NCI-H345 treated with DMSO at 0.1 percent for 48 hours (cell line): ENCODE results near the gene PLA2G4D.
A peak's percentile ranks its signal among the peaks of the same experiment; 100 is the strongest.

Experiments used
- DNase-seq: peaks from one replicate; lab custom pipeline; 2025; ENCODE audit not compliant: unreplicated experiment; lab: John Stamatoyannopoulos, UW

PLA2G4D gene

DNA sequence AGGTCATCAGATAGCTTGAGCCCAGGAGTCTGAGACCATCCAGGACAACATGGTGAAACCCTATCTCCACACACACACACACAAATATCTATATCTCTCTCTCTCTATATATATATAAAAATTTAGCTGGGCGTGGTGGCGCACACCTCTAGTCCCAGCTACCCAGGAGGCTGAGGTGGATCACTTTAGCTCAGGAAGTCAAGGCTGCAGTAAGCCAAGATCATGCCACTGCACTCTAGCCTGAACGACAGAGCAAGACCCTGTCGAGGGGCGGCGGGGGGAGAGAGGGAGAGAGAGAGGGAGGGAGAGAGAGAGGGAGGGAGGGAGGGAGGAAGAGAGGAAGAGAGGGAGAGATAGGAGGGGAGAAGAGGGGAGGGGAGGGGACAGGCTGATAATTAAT, 34.1 kb upstream of the PLA2G4D start:
- no peak for DNase-seq

DNA sequence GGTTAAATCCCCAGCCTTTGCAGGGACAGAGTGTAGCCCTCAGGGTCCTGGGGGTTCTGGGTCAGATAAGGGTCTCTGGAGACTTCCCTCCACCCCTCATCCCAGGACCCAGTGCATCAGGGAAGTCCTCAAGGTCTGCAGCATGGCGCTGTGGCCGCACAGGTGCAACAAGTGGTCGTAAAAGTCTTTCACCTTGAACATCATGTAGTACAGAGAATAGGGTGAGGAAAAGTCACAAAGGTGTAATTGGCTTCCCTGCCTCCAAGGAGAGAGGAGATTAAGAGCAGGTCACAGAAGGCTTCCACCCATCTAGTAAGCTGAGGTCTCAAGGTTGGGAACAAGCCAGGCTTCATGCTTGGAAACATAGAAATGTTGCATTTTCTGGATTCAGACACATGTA, 29.2 kb upstream of the PLA2G4D start:
- no peak for DNase-seq

DNA sequence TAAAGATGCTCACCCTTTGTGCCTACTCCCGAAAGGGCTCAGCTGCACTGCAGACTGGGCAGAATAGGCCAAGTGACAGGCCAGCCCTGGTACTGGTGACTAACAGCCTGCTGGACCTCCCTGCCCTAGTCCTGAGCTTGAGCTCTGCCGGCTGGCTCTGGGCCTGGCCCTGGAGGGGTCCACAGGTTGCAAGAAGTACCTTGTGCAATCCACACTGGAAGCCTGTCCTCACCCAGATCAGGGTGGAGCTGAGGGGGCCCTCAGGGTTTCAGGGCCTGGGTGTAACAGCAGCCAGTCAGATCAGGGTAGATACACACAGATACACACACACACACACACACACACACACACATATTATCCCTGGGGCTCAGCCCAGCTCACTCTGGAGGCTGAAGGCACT, 27.3 kb upstream of the PLA2G4D start:
- DNase-seq: no peak

DNA sequence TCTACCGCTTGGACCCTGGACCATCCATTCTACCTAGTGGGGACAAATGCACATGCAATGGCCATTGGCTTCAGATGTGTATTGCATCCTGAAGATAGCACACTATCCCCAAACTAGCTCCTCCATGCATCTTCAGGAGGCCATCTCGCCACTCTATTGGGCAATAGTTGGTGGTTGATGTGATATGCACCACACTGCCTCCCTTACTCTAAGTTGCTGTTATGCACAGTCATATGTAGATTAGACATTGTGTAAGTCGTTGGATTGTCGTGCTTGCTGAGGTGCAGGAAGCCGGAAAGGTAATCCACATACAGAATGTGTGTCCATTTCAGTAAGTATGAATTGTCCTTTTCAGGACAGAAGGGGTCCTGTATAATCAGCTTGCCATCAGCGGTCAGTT, 26.7 kb upstream of the PLA2G4D start:
- DNase-seq: no peak

DNA sequence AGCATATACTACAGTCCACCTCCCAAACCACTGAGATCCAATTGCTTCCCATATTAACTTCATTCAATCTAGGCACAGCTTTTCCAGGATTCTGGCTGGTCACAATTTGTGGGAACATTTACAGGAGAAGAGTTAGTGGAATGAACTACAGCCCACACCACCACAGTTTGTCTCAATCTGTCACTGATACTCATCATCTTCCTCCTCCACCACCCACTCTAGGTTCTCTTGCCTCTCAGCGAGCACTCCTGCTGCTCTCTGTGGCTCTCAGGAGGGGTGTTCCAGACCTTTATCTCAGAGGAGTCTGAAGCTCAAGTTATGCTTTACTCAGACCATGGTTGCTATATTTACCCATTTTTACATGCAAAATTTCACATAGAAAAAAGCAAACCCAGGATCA, 25.9 kb upstream of the PLA2G4D start:
- DNase-seq: no peak

DNA sequence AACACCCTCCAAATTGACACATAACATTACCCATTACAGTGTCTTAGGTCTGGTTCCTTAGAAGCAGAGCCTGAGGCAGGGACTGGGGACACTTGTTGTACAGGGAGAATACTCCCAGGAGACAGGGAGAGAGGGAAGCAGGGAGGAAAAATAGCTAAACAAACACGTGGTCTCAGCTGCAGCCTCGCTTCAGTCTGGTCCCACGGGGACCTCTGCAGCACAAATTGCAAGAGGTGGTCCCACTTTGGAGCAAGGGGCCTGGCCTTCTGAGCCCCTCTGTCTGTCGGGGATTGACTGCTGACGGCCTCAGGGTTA, 25.0 kb upstream of the PLA2G4D start:
- DNase-seq: no peak

DNA sequence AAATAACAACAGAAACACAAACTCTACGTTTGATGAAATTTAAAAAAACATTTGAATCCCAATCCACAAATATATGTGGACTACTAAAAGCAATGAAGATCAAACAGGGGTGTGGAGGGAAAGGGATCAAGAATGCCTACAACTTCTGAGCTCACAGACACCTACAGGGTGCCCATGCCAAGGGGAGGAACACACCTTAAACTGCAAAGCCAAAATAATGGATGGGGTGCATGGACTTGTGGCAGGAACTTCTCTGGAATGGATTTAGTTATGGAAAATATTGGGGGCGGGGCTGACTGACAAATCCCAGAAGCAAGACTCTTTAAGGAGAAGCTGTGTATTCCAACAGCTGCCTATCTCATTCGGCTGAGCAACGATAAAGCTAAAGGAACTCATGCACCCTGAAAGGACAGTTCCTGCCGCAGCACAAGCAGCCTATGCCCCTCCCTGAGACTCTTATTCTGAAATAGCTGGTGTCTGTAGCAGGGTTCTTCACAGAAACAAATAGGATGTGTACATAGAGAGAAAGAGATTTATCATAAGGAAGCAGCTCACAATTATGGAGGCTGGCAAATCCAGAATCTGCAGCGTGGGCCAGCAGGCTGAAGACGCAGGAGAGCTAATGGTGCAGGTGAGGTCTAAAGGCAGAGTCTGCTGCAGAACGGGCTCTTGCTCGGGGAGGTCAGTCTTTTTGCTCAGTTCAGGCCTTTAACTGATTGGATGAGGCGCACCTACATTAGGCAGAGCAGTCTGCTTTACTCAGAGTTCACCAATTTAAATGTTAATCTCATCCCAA, 24.5 kb upstream of the PLA2G4D start:
- DNase-seq: peak; percentile 20

DNA sequence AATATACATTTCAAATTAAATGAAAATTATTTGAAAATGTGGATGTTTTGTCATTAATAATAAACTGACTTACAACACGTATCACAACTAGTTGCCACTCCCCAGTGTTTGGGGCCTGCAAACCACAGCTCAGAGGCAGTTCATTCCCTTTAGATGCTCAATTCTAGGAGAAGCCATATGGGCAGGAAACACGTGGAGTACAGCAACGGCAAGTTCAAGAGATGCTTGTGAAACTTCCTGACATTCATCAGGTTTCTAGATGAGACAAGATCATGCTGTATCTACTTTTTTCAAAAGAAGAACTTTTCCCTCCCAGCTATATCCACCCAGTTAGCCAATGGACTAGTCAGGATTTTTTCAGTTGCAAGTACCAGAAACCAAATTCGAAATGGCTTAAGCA, 17.6 kb upstream of the PLA2G4D start:
- no peak for DNase-seq

DNA sequence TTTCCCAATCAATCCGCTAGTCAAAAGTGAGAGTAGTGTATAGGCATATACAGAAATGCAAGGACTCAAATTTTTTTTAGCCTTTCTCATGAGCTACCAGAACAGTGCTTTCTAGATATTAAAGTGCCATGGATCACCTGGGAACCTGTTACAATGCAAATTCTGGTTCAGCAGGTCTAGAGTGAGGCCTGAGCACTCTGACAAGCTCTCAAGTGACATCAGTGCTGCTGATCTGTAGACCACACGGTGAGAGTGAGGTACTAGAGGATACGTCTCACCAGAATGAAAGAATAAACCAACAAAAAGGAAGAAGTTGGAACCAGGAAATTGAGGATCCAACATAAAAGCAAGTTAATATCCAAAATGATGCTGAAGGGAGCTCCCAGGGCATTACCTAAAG, 16.0 kb upstream of the PLA2G4D start:
- no peak for DNase-seq

DNA sequence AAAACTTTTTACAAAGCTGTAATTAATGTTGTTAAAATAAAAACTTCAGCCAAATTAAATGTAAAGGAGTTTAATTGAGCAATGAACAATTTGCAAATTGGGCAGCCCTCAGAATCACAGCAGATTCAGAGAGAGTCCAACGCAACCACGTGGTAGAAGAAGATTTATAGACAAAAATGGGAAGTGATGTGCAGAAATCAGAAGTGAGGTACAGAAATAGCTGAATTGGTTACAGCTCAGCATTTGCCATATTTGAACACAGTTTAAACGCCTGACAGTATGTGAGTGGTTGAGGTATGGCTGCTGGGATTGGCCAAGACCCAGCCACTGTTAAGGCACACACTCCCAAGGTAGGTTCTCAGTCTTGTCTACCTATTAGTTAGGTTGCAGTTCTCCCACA, 14.4 kb upstream of the PLA2G4D start:
- DNase-seq: no peak

DNA sequence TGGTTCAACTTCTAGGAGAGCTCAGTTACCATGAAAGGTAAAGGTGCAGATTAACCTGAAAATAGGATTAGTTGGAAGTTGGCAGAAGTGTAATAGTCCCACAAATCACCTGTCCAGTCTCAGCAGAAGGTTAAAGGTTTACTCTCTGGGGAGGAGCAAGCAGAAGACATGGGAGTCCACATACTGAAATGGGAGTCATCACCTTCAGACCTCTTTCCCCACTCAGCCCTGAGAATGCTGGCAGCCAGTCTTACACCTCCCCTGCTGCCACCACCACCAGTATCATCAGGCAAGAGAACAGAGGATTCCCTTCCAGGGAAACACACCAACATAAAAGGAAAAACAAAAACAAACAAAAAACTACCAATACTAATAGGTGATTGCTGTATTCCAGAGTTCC, 13.8 kb upstream of the PLA2G4D start:
- no peak for DNase-seq

DNA sequence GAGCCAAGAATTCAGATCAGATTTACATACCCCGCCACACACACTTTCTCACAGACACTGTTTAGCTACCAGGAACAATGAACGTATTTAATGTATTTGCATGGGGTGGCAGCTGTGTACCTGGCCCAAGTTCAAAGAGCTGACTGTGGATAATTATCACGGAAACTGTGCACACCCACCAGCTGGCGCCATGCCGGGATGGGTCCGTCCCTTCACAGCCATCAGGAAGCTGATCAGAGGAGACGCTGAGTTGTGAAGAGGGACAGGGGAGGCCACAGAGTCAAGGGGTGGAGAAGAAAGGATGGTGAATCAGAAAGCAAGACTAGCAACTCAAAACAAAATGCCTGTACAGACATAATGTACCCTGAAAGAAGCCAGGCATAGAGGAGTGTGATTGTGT, 13.1 kb upstream of the PLA2G4D start:
- peak; percentile 21 for DNase-seq

DNA sequence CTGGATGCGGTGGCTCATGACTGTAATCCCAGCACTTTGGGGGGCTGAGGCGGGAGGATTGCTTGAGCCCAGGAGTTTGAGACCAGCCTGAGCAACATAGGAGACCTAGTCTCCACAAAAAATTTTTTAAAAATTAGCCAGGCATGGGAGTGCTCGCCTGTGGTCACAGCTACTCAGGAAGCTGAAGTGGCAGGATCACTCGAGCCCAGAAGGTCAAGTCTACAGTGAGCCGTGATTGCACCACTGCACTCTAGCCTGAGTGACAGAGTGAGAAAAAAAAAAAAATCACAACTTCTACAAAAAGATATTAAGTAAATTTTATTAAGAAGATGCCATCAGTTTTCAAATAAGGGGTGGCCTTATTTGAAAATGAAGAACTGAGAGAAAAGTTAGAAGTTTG, 11.9 kb upstream of the PLA2G4D start:
- no peak for DNase-seq

DNA sequence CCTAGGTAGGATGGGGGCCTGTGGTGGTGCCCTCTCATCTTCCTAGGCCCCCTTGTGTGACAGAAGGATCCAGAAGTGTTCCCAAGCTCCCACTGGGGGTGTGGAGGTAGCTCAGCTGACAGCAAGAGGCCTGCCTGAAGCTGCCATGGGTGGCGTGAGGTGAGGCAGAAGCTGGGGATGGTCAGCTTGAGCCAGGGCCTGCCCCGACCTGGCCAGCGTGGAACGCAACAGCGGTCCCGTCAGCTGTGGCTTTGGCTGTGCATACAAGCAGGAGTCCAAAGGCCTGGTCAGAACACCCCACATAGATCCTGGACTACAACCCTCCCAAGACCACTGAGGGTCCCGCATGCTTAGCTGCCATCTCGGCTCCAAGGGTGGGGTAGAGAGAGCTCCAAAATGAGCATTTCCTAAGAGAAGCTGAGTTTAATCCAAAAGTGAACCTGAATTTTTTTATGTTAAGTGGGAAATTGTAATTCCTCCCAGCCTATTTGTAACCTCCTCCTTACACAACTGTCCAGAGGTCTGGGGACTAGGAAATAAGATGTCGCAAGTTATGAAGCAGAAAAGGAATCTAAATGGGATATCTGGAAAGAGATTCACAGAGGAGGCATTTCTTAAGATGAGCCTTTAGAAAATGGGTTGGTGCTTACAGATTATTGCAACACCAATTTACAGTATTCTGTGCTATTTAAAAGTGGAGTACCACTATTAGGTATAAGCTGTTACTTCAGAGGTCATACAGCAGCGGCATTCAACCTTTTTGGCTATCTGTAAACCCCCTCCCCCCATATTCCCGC, 9.9 kb upstream of the PLA2G4D start:
- DNase-seq: no peak

DNA sequence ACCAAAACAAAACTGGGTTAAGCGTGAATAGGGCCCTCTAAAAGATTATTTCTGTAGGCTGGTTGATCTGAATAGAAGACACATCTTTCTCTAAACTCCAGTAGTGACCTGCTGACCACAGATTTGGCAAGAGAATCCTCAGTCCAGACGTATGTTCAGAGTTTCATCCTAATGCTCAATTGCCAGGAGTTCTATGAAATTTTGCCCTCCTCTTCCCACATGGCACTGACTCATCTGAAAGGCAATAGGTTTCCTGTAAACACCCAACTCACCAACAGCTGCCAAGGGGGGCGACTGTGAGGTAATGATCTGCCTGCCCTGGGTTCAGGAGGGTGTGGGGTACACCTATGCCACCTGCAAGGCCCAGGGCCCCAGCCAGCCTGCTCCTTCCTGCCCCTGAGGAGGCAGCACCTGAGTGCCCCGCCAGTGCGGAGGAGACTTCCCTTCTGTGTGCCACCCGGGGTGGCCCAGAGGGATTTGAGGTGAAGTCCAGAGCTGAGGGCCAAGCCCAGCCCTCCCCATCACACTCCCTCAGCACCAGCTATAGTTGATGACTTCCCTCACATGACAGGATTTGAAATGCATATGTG, 8.4 kb upstream of the PLA2G4D start:
- no peak for DNase-seq

DNA sequence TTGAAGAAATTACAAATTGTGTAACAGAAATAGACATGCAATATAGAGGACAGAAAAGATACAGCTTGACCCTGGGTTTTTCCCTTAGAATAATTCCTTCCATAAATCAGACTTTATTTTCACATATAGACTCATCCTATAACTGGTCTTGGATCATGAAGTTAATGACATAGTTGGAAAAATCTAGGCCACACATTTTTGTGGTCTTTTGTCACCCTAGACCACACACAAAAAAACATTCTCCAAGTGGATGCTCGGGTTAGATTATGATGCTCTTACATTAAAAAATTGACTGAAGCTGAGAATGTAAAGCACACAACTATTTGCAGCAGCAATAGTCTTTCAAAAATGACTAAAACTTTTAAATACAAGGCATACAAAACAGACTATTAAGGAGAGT, 7.5 kb upstream of the PLA2G4D start:
- no peak for DNase-seq

DNA sequence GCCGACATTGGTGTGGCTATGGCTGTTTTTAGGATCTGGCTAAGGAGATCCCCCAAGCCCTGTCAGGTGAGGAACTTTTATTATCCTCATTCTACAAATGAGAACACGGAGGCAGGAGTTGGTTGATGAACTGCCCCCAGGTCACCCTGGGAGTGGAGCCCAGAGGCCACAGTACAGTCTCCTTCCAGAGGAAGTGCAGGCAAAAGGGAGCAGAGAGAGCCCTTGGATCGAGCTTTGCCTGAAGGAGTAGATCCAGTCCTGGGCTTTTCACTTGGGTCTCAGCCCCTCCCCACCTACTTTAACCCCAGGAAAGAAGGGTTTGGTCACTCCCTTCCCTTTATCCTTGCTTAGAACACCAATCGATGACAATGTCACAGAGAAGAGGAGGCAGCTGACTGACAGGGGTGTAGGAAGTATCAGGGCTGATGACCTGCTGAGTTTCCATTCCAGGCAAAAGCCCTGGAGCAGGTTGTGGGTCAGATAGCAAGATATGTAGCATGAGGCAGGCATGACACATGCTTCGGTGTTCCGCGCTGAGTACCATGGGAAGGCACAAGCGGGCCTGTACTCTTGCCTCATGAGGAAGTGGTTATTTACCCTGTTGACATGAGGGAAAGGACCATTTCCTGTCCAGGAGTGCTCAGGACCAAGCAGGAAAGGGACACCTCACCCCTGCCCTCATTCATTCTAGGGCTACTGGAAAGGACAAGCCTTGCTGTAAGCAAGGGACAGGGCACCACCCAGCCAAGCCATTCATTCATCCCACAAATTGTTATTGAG, 5.8 kb upstream of the PLA2G4D start:
- no peak for DNase-seq

DNA sequence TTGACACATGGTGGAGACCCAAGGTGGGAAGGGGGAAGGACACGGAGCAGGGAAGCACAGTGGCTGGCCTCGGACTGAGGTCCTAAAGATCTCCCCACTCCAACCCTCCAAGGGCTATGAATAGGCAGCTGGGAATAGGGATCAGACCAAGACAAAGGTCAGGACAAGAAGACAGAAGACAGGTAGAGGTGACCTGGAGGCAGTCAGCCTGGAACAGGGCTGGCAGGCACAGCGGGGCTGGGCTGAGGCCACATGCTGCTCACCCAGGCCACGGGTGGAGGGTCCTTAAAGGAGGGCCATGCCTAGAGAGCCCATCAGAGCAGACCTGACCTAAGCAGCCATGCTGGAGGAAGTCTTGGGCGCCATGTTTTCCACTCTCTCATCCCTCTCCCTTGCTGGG, 2.7 kb upstream of the PLA2G4D start:
- DNase-seq: no peak

DNA sequence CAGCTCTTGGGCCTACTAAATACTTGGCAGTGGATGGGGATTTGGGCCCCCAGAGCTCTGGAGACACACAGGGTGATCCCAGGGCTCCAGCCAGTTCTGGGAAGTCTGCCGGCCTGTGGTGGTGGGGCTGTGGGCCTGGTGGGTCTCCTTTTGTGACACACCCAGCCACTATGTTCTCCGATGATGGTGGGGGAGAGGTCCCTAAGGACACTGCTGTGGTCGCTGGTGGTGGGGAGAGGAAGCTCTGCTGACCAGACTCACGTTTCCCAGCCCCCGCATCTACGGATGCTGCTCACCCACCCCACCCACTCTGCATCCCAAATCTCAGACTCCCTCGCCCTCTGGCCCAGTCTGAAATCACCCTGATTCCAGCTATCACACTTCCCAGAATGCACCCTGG, 396 bp downstream of the PLA2G4D start:
- no peak for DNase-seq

DNA sequence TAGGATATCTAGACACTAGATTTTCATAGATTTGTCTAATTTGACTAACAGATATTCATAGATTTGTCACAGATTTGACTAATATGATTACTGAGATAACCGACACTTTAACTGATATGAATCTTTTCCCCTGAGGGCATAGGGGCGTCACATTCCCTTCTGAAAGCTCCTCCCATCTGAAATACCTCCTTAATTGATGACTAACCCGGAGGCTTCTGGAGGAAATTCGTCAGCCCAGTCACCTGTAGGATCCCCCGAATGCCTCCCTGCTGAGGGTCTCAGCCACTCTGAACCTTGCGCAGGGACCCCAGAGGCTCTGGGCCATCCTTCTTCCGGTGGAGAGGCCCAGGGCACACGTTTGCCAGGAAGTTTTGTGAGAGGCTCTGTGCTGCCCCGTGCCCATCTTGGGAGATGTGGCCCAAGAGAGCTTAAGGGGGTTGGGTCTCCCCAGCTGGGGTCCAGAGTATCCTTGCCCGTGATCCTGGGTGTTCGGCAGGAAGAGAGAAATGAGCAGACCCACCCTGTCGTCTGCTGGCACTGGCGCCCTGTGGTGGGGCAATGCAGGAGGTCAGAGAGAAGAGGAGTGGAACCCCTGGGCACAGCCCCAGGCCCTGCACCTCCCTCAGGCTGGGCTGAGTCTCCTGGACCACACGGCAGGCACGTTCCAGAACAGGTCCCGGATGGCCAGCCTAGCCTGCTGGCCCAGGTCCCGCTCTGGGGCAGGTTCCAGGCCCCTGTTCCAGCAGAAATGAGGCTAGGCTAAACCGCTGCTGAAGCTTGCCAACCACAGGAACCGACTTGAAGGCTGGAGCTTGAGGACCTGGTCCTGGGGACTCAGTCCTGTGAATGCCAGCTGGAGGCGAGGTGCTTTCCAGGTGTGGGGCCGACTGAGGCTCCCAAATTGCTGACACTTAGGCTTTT, 1.7 kb downstream of the PLA2G4D start:
- no peak for DNase-seq
